GM12865 (cell line): ENCODE data around the gene ATP5ME.
A peak's percentile ranks its signal among the peaks of the same experiment; 100 is the strongest.

Source experiments
- DNase-seq: peaks from one replicate; pipeline ENCODE4 v3.0.0; 2010; ENCODE audit warnings: low read depth
- H3K4me3 ChIP-seq: 2 replicates; pipeline ENCODE4 v1.5.1; 2011; ENCODE audit warnings: mild to moderate bottlenecking, low read depth, low read length, control low read depth
- CTCF ChIP-seq: IDR thresholded peaks from 2 replicates; pipeline ENCODE4 v1.5.1; 2011; ENCODE audit warnings: low read length, control low read depth, low read depth, inconsistent platforms; ENCODE audit not compliant: insufficient read depth; ENCODE audit errors: missing control alignments

The ATP5ME gene

GRCh38 chr4:678331-679103 lies 4.4 kb upstream of the ATP5ME start:
- no peak overlapping the region for H3K4me3 ChIP-seq
- no peak for TF ChIP-seq CTCF
- no peak for DNase-seq

- no peak for TF ChIP-seq CTCF
- H3K4me3 ChIP-seq: no peak overlapping the region
- DNase-seq: peak; percentile 82
Measured at GRCh38 chr4:677431-678293, 3.6 kb upstream of the ATP5ME start.

DNA sequence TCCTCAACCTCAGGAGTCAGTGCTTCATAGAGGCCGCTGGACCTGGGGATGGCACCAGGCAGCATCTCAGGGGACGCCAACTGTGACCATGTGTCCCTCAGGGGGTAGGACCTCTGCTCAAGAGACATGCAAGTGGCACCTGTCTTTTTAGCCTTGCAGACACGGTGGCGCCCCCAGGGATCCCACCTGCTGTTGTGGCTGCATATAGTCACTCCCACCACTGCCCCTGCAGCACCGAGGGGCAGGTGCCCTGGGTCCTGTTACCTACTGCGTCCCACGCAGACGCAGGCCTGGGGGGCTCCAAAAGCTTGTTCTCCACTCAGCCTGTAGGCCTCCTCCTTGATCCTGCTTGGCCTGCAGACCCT lies 2.8 kb upstream of the ATP5ME start:
- DNase-seq: no peak
- TF ChIP-seq CTCF: no peak
- H3K4me3 ChIP-seq: no peak overlapping the region

DNA sequence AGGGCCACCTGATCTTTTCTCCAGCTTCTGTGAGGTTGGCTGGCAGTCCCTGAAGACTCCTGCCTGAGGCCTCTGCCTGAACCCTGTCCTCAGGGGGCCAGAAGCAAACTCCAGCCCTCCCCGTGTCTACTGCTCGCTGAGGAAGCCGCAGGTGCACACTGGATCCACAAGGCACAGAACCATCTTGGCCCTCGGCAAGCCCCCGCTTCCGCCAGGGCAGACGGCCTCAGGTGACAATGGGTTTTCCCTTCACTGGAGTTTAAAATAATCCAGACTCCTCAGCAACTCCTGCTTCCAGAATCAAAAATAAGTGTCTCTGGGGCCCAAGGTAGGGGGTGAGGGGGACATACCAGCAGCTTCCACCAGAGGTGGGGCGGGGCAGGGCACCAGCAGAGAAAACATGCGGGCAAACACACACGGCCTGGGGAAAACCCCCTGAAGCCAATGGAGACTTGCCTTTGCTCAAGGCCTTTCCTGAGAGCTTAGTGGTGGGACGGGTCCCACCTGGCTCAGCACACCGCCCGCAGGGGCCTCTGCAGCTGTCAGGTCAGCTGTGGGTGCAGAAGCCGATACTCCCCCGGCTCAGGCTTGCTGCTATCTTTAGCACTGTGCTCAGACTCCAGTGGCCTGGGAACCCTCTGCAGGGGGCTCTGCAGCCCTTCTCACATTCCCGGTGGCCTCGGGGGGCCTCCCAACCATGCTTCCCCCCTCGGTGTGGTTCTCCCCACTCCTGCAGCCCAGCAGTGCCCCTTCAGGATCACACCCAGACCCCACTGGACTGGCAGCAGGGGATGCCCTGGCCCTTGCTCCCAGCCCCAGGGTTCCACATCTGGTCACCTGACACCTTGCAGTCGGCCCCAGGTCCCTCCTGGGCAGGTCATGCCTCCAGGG lies 2.1 kb upstream of the ATP5ME start:
- H3K4me3 ChIP-seq: peak overlapping the region; percentile 88
- TF ChIP-seq CTCF: no peak
- peak; percentile 82 for DNase-seq

DNA sequence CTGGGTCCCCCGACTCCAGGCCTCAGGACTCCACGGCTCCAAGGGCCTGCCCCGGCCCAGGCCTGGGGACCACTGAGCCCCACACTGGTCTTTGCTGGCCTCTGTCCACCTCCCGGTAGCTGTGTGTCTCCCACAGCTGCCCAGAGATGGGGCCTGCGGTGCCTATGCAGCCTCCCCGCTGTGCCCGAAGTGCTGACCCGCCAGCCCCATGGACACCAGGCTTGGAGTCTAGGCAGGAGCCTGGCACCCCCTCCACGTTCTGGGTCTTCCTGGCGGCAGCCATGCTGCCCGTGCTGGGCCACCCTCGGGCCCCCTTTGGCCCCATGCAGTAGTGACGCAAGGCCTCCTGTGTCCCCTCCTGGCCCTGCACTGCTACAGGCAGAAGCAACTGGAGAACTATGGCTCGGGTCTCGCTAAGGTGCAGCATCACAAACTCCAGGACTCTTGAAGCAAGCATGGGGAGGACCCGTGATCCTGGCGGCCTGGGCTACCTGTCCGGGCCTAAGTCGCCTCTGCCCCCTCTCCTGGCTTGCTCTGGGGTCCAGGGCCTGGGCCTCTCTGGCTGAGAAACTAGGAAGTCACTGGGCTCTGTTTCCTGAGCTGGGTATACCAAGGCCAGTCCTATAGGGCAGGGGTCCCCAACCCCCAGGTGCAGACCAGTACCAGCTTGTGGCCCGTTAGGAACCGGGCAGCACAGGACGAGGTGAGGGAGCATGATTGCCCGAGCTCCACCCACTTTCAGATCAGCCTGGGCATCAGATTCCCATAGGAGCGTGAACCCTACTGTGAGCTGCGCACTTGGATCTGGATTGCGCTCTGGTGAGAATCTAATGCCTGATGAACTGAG lies 1.2 kb upstream of the ATP5ME start:
- H3K4me3 ChIP-seq: peak overlapping the region; percentile 88
- no peak for TF ChIP-seq CTCF
- DNase-seq: peak; percentile 47
